Spleen (tissue), 7 donors: Measurements from ENCODE around the gene B4GALT2.

ENCODE experiments used
- CTCF ChIP-seq, 11 experiments: fragments of 200-600 bp in 7 of 11; fragments of 450-650 bp in 4 of 11; sonication (generic) in 4 of 11; IDR thresholded peaks in 8 of 11; conservative IDR thresholded peaks in 3 of 11; 1 replicate in 7 of 11; 2 replicates in 4 of 11; pipeline versions ENCODE4 v1.4.0 to v1.8.0; 2016 to 2021; ENCODE audit warnings: antibody characterized with exemption in 11 of 11, inconsistent platforms in 4 of 11, mild to moderate bottlenecking in 1 of 11
- POLR2AphosphoS5 ChIP-seq, 3 donors: sonication (generic); formaldehyde crosslinking; IDR thresholded peaks; one replicate each; pipeline ENCODE4 v1.5.1; 2017; ENCODE audit warnings: antibody characterized with exemption in 3 of 3
- donor health status: DM: no; HTN: no; CAD: no; lungs with moderate emphysema.
- donor health status: DM: no; HTN: no; CAD: no.
- donor health status: DM: no; HTN: no; CAD: no.

- TF ChIP-seq CTCF (IDR thresholded peaks at IDR 0.05 in 8 of 11, conservative IDR thresholded peaks at IDR 0.05 in 3 of 11) = no peak
- no peak for TF ChIP-seq POLR2AphosphoS5 (IDR thresholded peaks at IDR 0.05)
Observed at GRCh38 chr1:43947061-43947873, 31.7 kb upstream of the B4GALT2 start.
